ENCODE results near the gene LNP1.

GRCh38 chr3:100482176-100482575 lies 80.8 kb downstream of the LNP1 start:
- TF ChIP-seq CTCF (IDR thresholded peaks at IDR 0.05; ENCODE audit: low read depth, low read length, missing input control) (no peak), MAX (IDR thresholded peaks at IDR 0.05) (no peak), GABPA (IDR thresholded peaks at IDR 0.05 in 1 of 2, conservative IDR thresholded peaks at IDR 0.05 in 1 of 2) (no peak), NR2F2 (IDR thresholded peaks at IDR 0.05) (no peak), ZBTB33 (IDR thresholded peaks at IDR 0.05) (no peak), JUND (IDR thresholded peaks at IDR 0.05) (no peak), RXRA (IDR thresholded peaks at IDR 0.05) (no peak), RAD21 (IDR thresholded peaks at IDR 0.05) (no peak)
